IMR-90 (cell line): Measurements from ENCODE around the gene SLAMF6. TPM values are rescaled to one million over a fixed set of nuclear protein-coding genes. Genes with fewer than 3 reads are reported as not detected.

Experiments used
- ATAC-seq: fragments of 200-7000 bp; cut with Tn5 transposase; 2 replicates; pipeline ENCODE4 v1.9.1; 2020; ENCODE audit warnings: low read depth, mild to moderate bottlenecking, moderate library complexity
- BruUV-seq: library from RNA; stranded (reverse); fragments of 400-500 nt; replicated peaks from 2 replicates; lab custom pipeline; 2021; lab: Mats Ljungman, UMichigan
- CTCF ChIA-PET: fragments of 300-600 bp; formaldehyde crosslinking; extraction: SDS; loops from one replicate; lab custom pipeline; 2021; ENCODE audit warnings: antibody characterized with exemption; lab: Yijun Ruan, JAX
- POLR2A ChIA-PET: fragments of 300-600 bp; sonication (Branson Sonifier 250); formaldehyde crosslinking; loops from one replicate; lab custom pipeline; 2022; ENCODE audit warnings: antibody characterized with exemption; ENCODE audit not compliant: unreplicated experiment; lab: Charles Lee
- DNase-seq: peaks from one replicate; pipeline ENCODE4 v3.0.0; 2013
- H2AFZ ChIP-seq: replicated peaks from 2 replicates; pipeline ENCODE3; 2013; ENCODE audit warnings: low read length, mild to moderate bottlenecking; ENCODE audit not compliant: poor library complexity
- H2AK5ac ChIP-seq: 2 replicates; pipeline ENCODE4 v1.6.1; 2013; ENCODE audit warnings: low read depth, low read length, inconsistent platforms
- H2AK9ac ChIP-seq: replicated peaks from 2 replicates; pipeline ENCODE3; 2013; ENCODE audit warnings: mild to moderate bottlenecking, low read depth, low read length, moderate library complexity; ENCODE audit not compliant: poor library complexity
- H2BK120ac ChIP-seq: 2 replicates; pipeline ENCODE4 v1.6.1; 2013; ENCODE audit warnings: low read depth, low read length, inconsistent platforms
- H2BK15ac ChIP-seq: 3 replicates; pipeline ENCODE4 v1.6.1; 2013; ENCODE audit warnings: low read depth, low read length, inconsistent platforms
- H2BK20ac ChIP-seq: 2 replicates; pipeline ENCODE4 v1.6.1; 2013; ENCODE audit warnings: low read depth, mild to moderate bottlenecking, inconsistent platforms, low read length, moderate library complexity
- H2BK5ac ChIP-seq: 2 replicates; pipeline ENCODE4 v1.6.1; 2013; ENCODE audit warnings: mild to moderate bottlenecking, low read depth, low read length, inconsistent platforms; ENCODE audit not compliant: poor library complexity, severe bottlenecking
- H3K14ac ChIP-seq: replicated peaks from 2 replicates; pipeline ENCODE4 v1.6.1; 2013; ENCODE audit warnings: low read depth, low read length, inconsistent platforms
- H3K18ac ChIP-seq: 2 replicates; pipeline ENCODE4 v1.6.1; 2013; ENCODE audit warnings: low read depth, low read length, control low read depth
- H3K23ac ChIP-seq: 2 replicates; pipeline ENCODE4 v1.6.1; 2013; ENCODE audit warnings: low read depth, low read length, inconsistent platforms
- H3K27ac ChIP-seq: 2 replicates; pipeline ENCODE4 v1.5.1; 2013; ENCODE audit warnings: mild to moderate bottlenecking, control low read depth, low read length; ENCODE audit not compliant: insufficient read depth
- H3K27me3 ChIP-seq: 2 replicates; pipeline ENCODE4 v1.6.1; 2013; ENCODE audit warnings: low read length; ENCODE audit not compliant: control insufficient read depth, insufficient read depth
- H3K36me3 ChIP-seq: 2 replicates; pipeline ENCODE4 v1.6.1; 2013; ENCODE audit warnings: low read length, mixed read lengths; ENCODE audit not compliant: control insufficient read depth, insufficient read depth
- H3K4ac ChIP-seq: 2 replicates; pipeline ENCODE4 v1.6.1; 2013; ENCODE audit warnings: low read depth, low read length, inconsistent platforms
- H3K4me1 ChIP-seq: 2 replicates; pipeline ENCODE4 v1.6.1; 2013; ENCODE audit warnings: low read length, mixed read lengths; ENCODE audit not compliant: control insufficient read depth, insufficient read depth
- H3K4me2 ChIP-seq: 2 replicates; pipeline ENCODE4 v1.6.1; 2013; ENCODE audit warnings: low read depth, mild to moderate bottlenecking, control low read depth, low read length, moderate library complexity
- H3K4me3 ChIP-seq: 2 replicates; pipeline ENCODE4 v1.5.1; 2013; ENCODE audit warnings: low read depth, mild to moderate bottlenecking, control low read depth, low read length, moderate library complexity; ENCODE audit not compliant: insufficient read depth
- H3K56ac ChIP-seq: 2 replicates; pipeline ENCODE4 v1.6.1; 2013; ENCODE audit warnings: low read length, inconsistent platforms; ENCODE audit not compliant: insufficient read depth; ENCODE audit errors: extremely low read depth
- H3K79me1 ChIP-seq, 2 experiments: 2 replicates each; pipeline ENCODE4 v1.6.1; 2013; ENCODE audit warnings: low read length in 2 of 2, inconsistent platforms in 1 of 2, low read depth in 1 of 2
- H3K9ac ChIP-seq: 2 replicates; pipeline ENCODE4 v1.6.1; 2013; ENCODE audit warnings: low read depth, low read length, control low read depth
- H3K9me1 ChIP-seq: 2 replicates; pipeline ENCODE4 v1.6.1; 2013; ENCODE audit warnings: low read length, inconsistent platforms; ENCODE audit not compliant: insufficient read depth
- H3K9me3 ChIP-seq: 2 replicates; pipeline ENCODE4 v1.6.1; 2013; ENCODE audit warnings: low read length; ENCODE audit not compliant: control insufficient read depth, insufficient read depth
- H4K20me1 ChIP-seq: 2 replicates; pipeline ENCODE4 v1.6.1; 2013; ENCODE audit warnings: low read length, inconsistent platforms; ENCODE audit not compliant: insufficient read depth
- H4K5ac ChIP-seq: 2 replicates; pipeline ENCODE4 v1.6.1; 2013; ENCODE audit warnings: mild to moderate bottlenecking, low read depth, low read length, control low read depth
- H4K8ac ChIP-seq, 2 experiments: 2 replicates each; pipeline ENCODE4 v1.6.1; 2013; ENCODE audit warnings: low read depth in 2 of 2, low read length in 2 of 2, control low read depth in 1 of 2, inconsistent platforms in 1 of 2
- H4K91ac ChIP-seq: 2 replicates; pipeline ENCODE4 v1.6.1; 2013; ENCODE audit warnings: low read depth, low read length, inconsistent platforms; ENCODE audit not compliant: insufficient read depth
- MAZ ChIP-seq: IDR thresholded peaks from 2 replicates; pipeline ENCODE4 v1.6.1; 2012; ENCODE audit warnings: low read depth, mild to moderate bottlenecking, low read length, improper control_type of control experiment, moderate library complexity, borderline replicate concordance
- MXI1 ChIP-seq: IDR thresholded peaks from 2 replicates; pipeline ENCODE4 v1.6.1; 2012; ENCODE audit warnings: low read depth, mild to moderate bottlenecking, low read length, moderate library complexity, borderline replicate concordance
- RAD21 ChIP-seq: IDR thresholded peaks from 2 replicates; pipeline ENCODE4 v1.6.1; 2012; ENCODE audit warnings: low read length, improper control_type of control experiment
- RFX5 ChIP-seq: IDR thresholded peaks from 2 replicates; pipeline ENCODE4 v1.8.0; 2012; ENCODE audit warnings: low read depth, mild to moderate bottlenecking, low read length, moderate library complexity
- WGBS, 2 experiments: methylation state at CpG; one replicate each; pipeline versions ENCODE4 v1.1.5 to v1.1.7; 2013; ENCODE audit warnings: missing lambda C conversion rate in 2 of 2; ENCODE audit not compliant: insufficient read length in 1 of 2; ENCODE audit errors: extremely low coverage in 2 of 2; 5-methylcytosine and 5-hydroxymethylcytosine counted together
- dilution Hi-C: fragments of 300-500 bp; cut with HindIII; formaldehyde crosslinking; loops from one replicate; pipeline ENCODE4 v1.14.3; 2018; ENCODE audit warnings: low sequenced_read_pairs; ENCODE audit not compliant: unreplicated experiment
- in situ Hi-C: fragments of 300-500 bp; cut with MboI; formaldehyde crosslinking; loops from 3 replicates; pipeline ENCODE4 v1.14.3; 2019; ENCODE audit warnings: low sequenced_read_pairs, inconsistent platforms, mixed read lengths
- intact Hi-C: fragments of 100-400 bp; cut with micrococcal nuclease; formaldehyde crosslinking; loops from 2 replicates; pipeline ENCODE4 v1.10.0; 2022
- polyA plus RNA-seq, 3 experiments: library from polyadenylated mRNA; depleted of rRNA; stranded (reverse); fragments of >200 nt; gene quantifications; 2 replicates each; pipeline ENCODE4 v1.2.3, GENCODE V29; 2012; ENCODE audit warnings: low replicate concordance in 1 of 3
- total RNA-seq: library from RNA; depleted of rRNA; stranded (reverse); fragments of >200 nt; gene quantifications from 2 replicates; pipeline ENCODE4 v1.2.3, GENCODE V29; 2012

SLAMF6 gene
- total and polyA plus RNA-seq, 2 of the 4 experiments (the other 2 are of a cell fraction), result not detected

DNA sequence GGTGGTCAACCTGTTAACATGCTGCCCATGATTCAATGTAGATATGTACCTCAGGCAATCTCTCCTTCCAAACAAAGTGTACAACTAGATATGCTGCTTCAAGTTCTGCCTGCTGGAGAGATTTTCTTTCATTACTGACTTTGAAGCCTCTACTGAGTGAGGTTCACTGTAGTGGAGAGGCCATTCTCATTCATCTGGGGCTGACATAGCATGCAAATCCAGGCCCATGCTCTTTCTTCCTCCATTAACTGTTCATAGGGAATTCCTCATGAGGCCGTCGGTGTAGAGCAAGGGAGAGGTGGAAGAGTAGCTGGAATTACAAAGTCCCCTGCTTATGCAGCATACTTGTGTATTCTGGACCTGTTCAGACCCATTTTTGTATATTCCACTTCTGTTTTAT lies 84.1 kb downstream of the SLAMF6 start:
- Histone ChIP-seq H2AFZ (no peak overlapping the region), H3K4me3 (no peak overlapping the region), H2BK5ac (no peak overlapping the region), H3K23ac (no peak overlapping the region), H3K4me2 (no peak overlapping the region), H3K9me1 (no peaks in the 10 kb centered on the region), H2BK20ac (no peak overlapping the region), H4K91ac (no peak overlapping the region), H4K20me1 (no peaks in the 10 kb centered on the region), H3K18ac (no peak overlapping the region), H3K56ac (no peak overlapping the region), H2BK120ac (no peak overlapping the region), H4K5ac (no peak overlapping the region), H3K9me3 (no peaks in the 10 kb centered on the region), H3K4me1 (no peaks in the 10 kb centered on the region), H3K14ac (no peak overlapping the region), H3K9ac (no peak overlapping the region), H3K79me1 (no peaks in the 10 kb centered on the region), H2BK15ac (no peak overlapping the region), H2AK5ac (no peak overlapping the region), H4K8ac (no peak overlapping the region), H2AK9ac (no peak overlapping the region), H3K4ac (no peak overlapping the region), H3K36me3 (no peaks in the 10 kb centered on the region), H3K27me3 (no peaks in the 10 kb centered on the region), H3K27ac (no peak overlapping the region)
- ChIA-PET CTCF (interaction anchor here (1.3 kb wide), 1 partner anchor 17 kb away, joined by 3 read pairs; no protein-coding TSS in a partner anchor), POLR2A (no interaction called here)
- TF ChIP-seq RAD21 (no peak), MXI1 (no peak), MAZ (no peak), RFX5 (no peak)
- dilution Hi-C loops, result no loop called here
- BruUV-seq, result no TSS peak
- intact Hi-C loops, result no loop called here
- DNase-seq, result no peak
- WGBS, 2 experiments, result no CpG with 5 or more reads among the region's 2 CpGs
- no peak for ATAC-seq
- in situ Hi-C loops, result no loop called here
